Natural killer cell (primary cell): Measurements from ENCODE around the gene TMEM132A. TPM values are rescaled to one million over a fixed set of nuclear protein-coding genes. Genes with fewer than 3 reads are reported as not detected.

Experiments
- ATAC-seq, 3 donors: fragments of 150-1000 bp in 2 of 3; fragments of 200-7000 bp in 1 of 3; cut with Tn5 transposase; 1 replicate in 1 of 3; 2 replicates in 2 of 3; pipeline ENCODE4 v1.10.0; 2021; ENCODE audit warnings: mild to moderate bottlenecking in 2 of 3, moderate library complexity in 2 of 3
- DNase-seq, 2 donors: peaks; one replicate each; pipeline versions ENCODE4 v3.0.0 to v3.0.0-alpha.2; 2013 to 2021; ENCODE audit warnings: mixed read lengths in 1 of 2
- H3K27ac ChIP-seq: one replicate; pipeline ENCODE4 v1.5.1; 2013; ENCODE audit warnings: mild to moderate bottlenecking, low read length
- H3K27me3 ChIP-seq: one replicate; pipeline ENCODE4 v1.6.1; 2013; ENCODE audit warnings: low read length; ENCODE audit not compliant: control insufficient read depth, insufficient read depth
- H3K36me3 ChIP-seq: one replicate; pipeline ENCODE4 v1.6.1; 2013; ENCODE audit warnings: low read length; ENCODE audit not compliant: control insufficient read depth, insufficient read depth
- H3K4me1 ChIP-seq: one replicate; pipeline ENCODE4 v1.6.1; 2013; ENCODE audit warnings: low read length; ENCODE audit not compliant: control insufficient read depth, insufficient read depth
- H3K4me3 ChIP-seq: one replicate; pipeline ENCODE4 v1.5.1; 2013; ENCODE audit warnings: low read length
- H3K9me3 ChIP-seq: one replicate; pipeline ENCODE4 v1.6.1; 2013; ENCODE audit warnings: low read length; ENCODE audit not compliant: control insufficient read depth, insufficient read depth
- H3K27ac Mint-ChIP-seq, 2 donors: one replicate each; pipeline ENCODE4 v1.8.0; 2022; ENCODE audit warnings: mild to moderate bottlenecking in 2 of 2, mixed read lengths in 2 of 2, moderate library complexity in 1 of 2
- H3K27me3 Mint-ChIP-seq, 2 donors: one replicate each; pipeline ENCODE4 v1.8.0; 2022; ENCODE audit warnings: low read depth in 2 of 2, mixed read lengths in 2 of 2
- H3K36me3 Mint-ChIP-seq: one replicate; pipeline ENCODE4 v1.8.0; 2022; ENCODE audit warnings: mixed read lengths
- H3K4me1 Mint-ChIP-seq, 2 donors: one replicate each; pipeline ENCODE4 v1.8.0; 2022; ENCODE audit warnings: mixed read lengths in 2 of 2
- H3K4me3 Mint-ChIP-seq: one replicate; pipeline ENCODE4 v1.8.0; 2022; ENCODE audit warnings: mild to moderate bottlenecking, moderate library complexity, mixed read lengths
- H3K9me3 Mint-ChIP-seq, 2 donors: one replicate each; pipeline ENCODE4 v1.8.0; 2022; ENCODE audit warnings: mixed read lengths in 2 of 2
- CTCF ChIP-seq: fragments of 200-600 bp; IDR thresholded peaks from one replicate; pipeline ENCODE4 v1.8.0; 2022; ENCODE audit warnings: antibody characterized with exemption
- WGBS: methylation state at CpG from one replicate; pipeline ENCODE4 v1.1.7; 2013; ENCODE audit warnings: missing lambda C conversion rate; ENCODE audit not compliant: insufficient coverage; 5-methylcytosine and 5-hydroxymethylcytosine counted together
- intact Hi-C: fragments of 100-400 bp; cut with micrococcal nuclease; formaldehyde crosslinking; loops from one replicate; pipeline ENCODE4 v1.14.2; 2022
- total RNA-seq, 4 donors: library from RNA; stranded (reverse); fragments of 120-200 nt in 1 of 4; gene quantifications; one replicate each; pipeline versions ENCODE4 v1.2.3 to v1.2.4, GENCODE V29; 2013 to 2022

The TMEM132A gene
- total RNA-seq, 3 donors from 2014 or later (not counting 1 experiment from before 2014, with no cell fraction given), result not detected

DNA sequence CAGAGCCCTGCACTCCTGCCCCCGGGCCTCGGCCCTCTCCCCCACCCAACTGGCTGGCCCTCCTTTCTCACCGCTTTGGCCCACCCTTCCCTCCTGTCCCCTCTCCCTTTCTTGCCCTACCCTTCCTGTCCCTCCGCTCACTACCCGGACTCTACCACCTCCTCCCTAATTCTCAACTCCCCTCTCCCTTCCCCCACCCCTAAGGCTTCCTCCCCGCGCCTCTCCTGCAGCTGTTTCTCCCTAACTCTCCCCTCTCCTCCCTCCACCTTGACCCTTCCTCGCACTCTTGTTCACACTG lies 27.3 kb downstream of the TMEM132A start:
- H3K27ac ChIP-seq, result peak overlapping the region; percentile 67
- peak overlapping the region; percentile 89 for H3K4me3 Mint-ChIP-seq
- peaks cover 4% of the 10 kb centered on the region for H3K27me3 ChIP-seq
- H3K36me3 ChIP-seq, result no peaks in the 10 kb centered on the region
- peaks cover 32% of the 10 kb centered on the region for H3K4me1 ChIP-seq
- intact Hi-C loops, result no loop called here
- WGBS, result 6% methylated on average over 8 of the region's 8 CpGs
- ATAC-seq (peak in 1 of 3 donors; percentile 23), DNase-seq (no peak)
- H3K27ac Mint-ChIP-seq, result peak overlapping the region in 1 of 2 donors; percentile 93
- no peaks in the 10 kb centered on the region for H3K9me3 Mint-ChIP-seq
- TF ChIP-seq CTCF, result no peak
- peaks cover 8 to 10% of the 10 kb centered on the region in 2 donors for H3K27me3 Mint-ChIP-seq
- H3K36me3 Mint-ChIP-seq, result no peaks in the 10 kb centered on the region
- peak overlapping the region; percentile 53 for H3K4me3 ChIP-seq
- no peaks in the 10 kb centered on the region for H3K9me3 ChIP-seq
- peaks cover 15 to 26% of the 10 kb centered on the region in 2 donors for H3K4me1 Mint-ChIP-seq

GRCh38 chr11:60951904-60952741 lies 27.9 kb downstream of the TMEM132A start, which contains the start of gene SLC15A3:
Gene SLC15A3 (minus strand): TSS chr11:60952176. CDS start chr11:60951551, 625 bp downstream.
- H3K27ac ChIP-seq, result peak within 1 kb of the TSS; percentile 67
- peak within 1 kb of the TSS; percentile 89 for H3K4me3 Mint-ChIP-seq
- no peaks in the 10 kb centered on the region for H3K9me3 Mint-ChIP-seq
- DNase-seq (peak; percentile 39 to 67), ATAC-seq (peak; percentile 72 to 79 (median 73))
- peaks cover 8 to 10% of the 10 kb centered on the region in 2 donors for H3K27me3 Mint-ChIP-seq
- peaks cover 15 to 26% of the 10 kb centered on the region in 2 donors for H3K4me1 Mint-ChIP-seq
- peaks cover 4% of the 10 kb centered on the region for H3K27me3 ChIP-seq
- intact Hi-C loops, result no loop called here
- peak within 1 kb of the TSS; percentile 53 for H3K4me3 ChIP-seq
- peaks cover 32% of the 10 kb centered on the region for H3K4me1 ChIP-seq
- H3K36me3 Mint-ChIP-seq, result no peaks in the 10 kb centered on the region
- 9% methylated on average over 21 of the region's 23 CpGs for WGBS
- no peaks in the 10 kb centered on the region for H3K36me3 ChIP-seq
- TF ChIP-seq CTCF, result no peak
- no peaks in the 10 kb centered on the region for H3K9me3 ChIP-seq
- H3K27ac Mint-ChIP-seq, result peak within 1 kb of the TSS; percentile 2 to 93

- Histone ChIP-seq H3K27me3 (peaks cover 4% of the 10 kb centered on the region), H3K4me1 (peaks cover 32% of the 10 kb centered on the region)
- no peaks in the 10 kb centered on the region for H3K9me3 Mint-ChIP-seq
Measured at GRCh38 chr11:60952742-60953170, 28.5 kb downstream of the TMEM132A start.

More at GRCh38 chr11:60952742-60953170, 28.5 kb downstream of the TMEM132A start:
- Mint-ChIP-seq H3K4me1 (peaks cover 15 to 26% of the 10 kb centered on the region in 2 donors), H3K27ac (peak overlapping the region; percentile 2 to 93), H3K36me3 (no peaks in the 10 kb centered on the region), H3K4me3 (peak overlapping the region; percentile 63), H3K27me3 (peaks cover 8 to 10% of the 10 kb centered on the region in 2 donors)
- Histone ChIP-seq H3K4me3 (peak overlapping the region; percentile 53), H3K36me3 (no peaks in the 10 kb centered on the region), H3K27ac (peak overlapping the region; percentile 67), H3K9me3 (no peaks in the 10 kb centered on the region)
- ATAC-seq, result no peak
- DNase-seq, result no peak
- WGBS, result 13% methylated on average over 3 of the region's 3 CpGs
- intact Hi-C loops, result no loop called here
- TF ChIP-seq CTCF, result no peak
